MM.1S (cell line): ENCODE data around the gene GRB2.

ENCODE experiments used
- DNase-seq: peaks from one replicate; pipeline ENCODE4 v3.0.0-alpha.2; 2015
- H2AFZ ChIP-seq: fragments of 300-600 bp; sonication (generic); 2 replicates; pipeline ENCODE4 v1.6.0; 2016; ENCODE audit warnings: antibody characterized with exemption, low read length
- H3F3A ChIP-seq: fragments of 300-600 bp; sonication (generic); 2 replicates; pipeline ENCODE4 v1.6.1; 2016; ENCODE audit warnings: mild to moderate bottlenecking, antibody characterized with exemption, low read length, moderate library complexity, mixed read lengths; ENCODE audit not compliant: insufficient read depth
- H3K27ac ChIP-seq: fragments of 300-600 bp; sonication (generic); 2 replicates; pipeline ENCODE4 v1.5.1; 2016; ENCODE audit warnings: mild to moderate bottlenecking, low read length
- H3K27me3 ChIP-seq: fragments of 300-600 bp; sonication (generic); replicated peaks from 2 replicates; pipeline ENCODE4 v1.6.0; 2016; ENCODE audit warnings: low read length; ENCODE audit not compliant: insufficient read depth
- H3K36me3 ChIP-seq: fragments of 300-600 bp; sonication (generic); replicated peaks from 2 replicates; pipeline ENCODE4 v1.6.1; 2016; ENCODE audit warnings: mild to moderate bottlenecking, low read length, mixed read lengths; ENCODE audit not compliant: insufficient read depth
- H3K4me1 ChIP-seq: fragments of 300-600 bp; sonication (generic); 2 replicates; pipeline ENCODE4 v1.6.1; 2016; ENCODE audit warnings: low read length, mixed read lengths
- H3K4me2 ChIP-seq: fragments of 300-600 bp; sonication (generic); 2 replicates; pipeline ENCODE4 v1.6.0; 2016; ENCODE audit warnings: low read depth, low read length
- H3K4me3 ChIP-seq: fragments of 300-600 bp; sonication (generic); 2 replicates; pipeline ENCODE4 v1.5.1; 2016; ENCODE audit warnings: low read length, mixed read lengths
- H3K79me2 ChIP-seq: fragments of 300-600 bp; sonication (generic); 2 replicates; pipeline ENCODE4 v1.6.1; 2016; ENCODE audit warnings: mixed run types, low read length, mixed read lengths
- H3K9ac ChIP-seq: fragments of 300-600 bp; sonication (generic); 2 replicates; pipeline ENCODE4 v1.6.1; 2016; ENCODE audit warnings: low read length, mixed read lengths
- H3K9me2 ChIP-seq: fragments of 300-600 bp; sonication (generic); replicated peaks from 2 replicates; pipeline ENCODE4 v1.6.1; 2016; ENCODE audit warnings: mild to moderate bottlenecking, low read length, mixed read lengths; ENCODE audit not compliant: insufficient read depth
- H3K9me3 ChIP-seq: fragments of 300-600 bp; sonication (generic); replicated peaks from 2 replicates; pipeline ENCODE4 v1.6.1; 2016; ENCODE audit warnings: mild to moderate bottlenecking, low read length, mixed read lengths; ENCODE audit not compliant: insufficient read depth
- H4K20me1 ChIP-seq: fragments of 300-600 bp; sonication (generic); 2 replicates; pipeline ENCODE4 v1.6.1; 2016; ENCODE audit warnings: mild to moderate bottlenecking, low read length, moderate library complexity, mixed read lengths; ENCODE audit not compliant: insufficient read depth
- CTCF ChIP-seq: fragments of 300-600 bp; sonication (generic); IDR thresholded peaks from 2 replicates; pipeline ENCODE4 v1.5.1; 2016; ENCODE audit warnings: antibody characterized with exemption, low read length, mixed read lengths
- EZH2 ChIP-seq: fragments of 300-600 bp; sonication (generic); optimal IDR thresholded peaks from 2 replicates; pipeline ENCODE3; 2017; ENCODE audit warnings: low read depth, mild to moderate bottlenecking, antibody characterized with exemption, low read length, mixed read lengths
- EZH2phosphoT487 ChIP-seq: fragments of 300-600 bp; sonication (generic); IDR thresholded peaks from 2 replicates; pipeline ENCODE4 v1.6.1; 2018; ENCODE audit warnings: antibody characterized with exemption, low read length

The GRB2 gene

GRCh38 chr17:75308732-75309629 is 96.5 kb downstream of the GRB2 start:
- TF ChIP-seq CTCF (no peak), EZH2 (no peak), EZH2phosphoT487 (no peak)
- no peaks in the 10 kb centered on the region for H3K9me3 ChIP-seq
- H3K4me2 ChIP-seq = no peak overlapping the region
- H3K27me3 ChIP-seq = no peaks in the 10 kb centered on the region
- H3K9me2 ChIP-seq = no peaks in the 10 kb centered on the region
- H3K79me2 ChIP-seq = no peaks in the 10 kb centered on the region
- H3F3A ChIP-seq = no peaks in the 10 kb centered on the region
- no peak for DNase-seq
- H3K9ac ChIP-seq = no peak overlapping the region
- no peak overlapping the region for H3K4me3 ChIP-seq
- H3K4me1 ChIP-seq = no peaks in the 10 kb centered on the region
- no peaks in the 10 kb centered on the region for H3K36me3 ChIP-seq
- no peak overlapping the region for H2AFZ ChIP-seq
- no peak overlapping the region for H3K27ac ChIP-seq
- no peaks in the 10 kb centered on the region for H4K20me1 ChIP-seq

- Histone ChIP-seq H3K9me3 (no peaks in the 10 kb centered on the region), H3K9ac (no peak overlapping the region), H3K4me1 (no peaks in the 10 kb centered on the region), H3K4me2 (no peak overlapping the region), H3K27ac (no peak overlapping the region), H4K20me1 (no peaks in the 10 kb centered on the region), H3K9me2 (no peaks in the 10 kb centered on the region), H3K36me3 (no peaks in the 10 kb centered on the region), H2AFZ (no peak overlapping the region), H3F3A (no peaks in the 10 kb centered on the region), H3K4me3 (no peak overlapping the region), H3K27me3 (no peaks in the 10 kb centered on the region), H3K79me2 (no peaks in the 10 kb centered on the region)
- no peak for DNase-seq
- TF ChIP-seq EZH2 (no peak), CTCF (no peak), EZH2phosphoT487 (no peak)
Measured at GRCh38 chr17:75307957-75308731, 97.3 kb downstream of the GRB2 start.

DNA sequence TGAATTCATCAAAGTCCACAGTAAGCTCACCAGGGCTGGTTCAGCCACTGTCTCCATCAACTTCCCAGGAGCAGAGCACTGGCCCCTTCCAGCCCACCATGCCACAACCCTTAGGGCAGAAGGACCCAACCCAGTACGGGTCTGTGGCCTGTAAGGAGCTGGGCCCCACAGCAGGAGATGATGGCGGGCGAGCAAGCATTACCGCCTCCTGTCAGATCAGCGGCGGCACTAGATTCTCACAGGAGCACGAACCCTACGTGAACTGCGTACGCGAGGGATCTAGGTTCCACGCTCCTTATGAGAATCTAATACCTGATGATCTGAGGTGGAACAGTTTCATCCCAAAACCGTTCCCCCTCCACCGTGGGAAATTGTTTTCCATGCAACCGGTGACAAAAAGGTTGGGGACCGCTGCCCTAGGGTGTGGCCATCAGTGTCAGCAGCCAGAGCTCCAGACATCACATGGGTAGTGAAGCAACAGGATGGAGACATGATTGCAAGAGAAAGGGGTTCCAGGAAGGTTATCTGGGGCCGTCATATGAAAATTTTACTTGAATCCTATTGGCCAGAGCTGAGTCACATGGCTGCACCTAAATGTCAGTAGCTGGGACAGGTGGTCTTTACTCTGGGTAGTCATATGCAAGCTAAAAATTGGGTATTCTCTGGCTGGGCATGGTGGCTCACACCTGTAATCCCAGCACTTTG is 103.8 kb downstream of the GRB2 start:
- peaks cover 4% of the 10 kb centered on the region; the same call in 1 of the 2 replicates for H3K4me1 ChIP-seq
- H3K9me3 ChIP-seq = no peaks in the 10 kb centered on the region
- no peaks in the 10 kb centered on the region for H3K36me3 ChIP-seq
- H3K9me2 ChIP-seq = no peaks in the 10 kb centered on the region
- H3K79me2 ChIP-seq = no peaks in the 10 kb centered on the region
- no peak overlapping the region for H3K4me2 ChIP-seq
- H4K20me1 ChIP-seq = no peaks in the 10 kb centered on the region
- H2AFZ ChIP-seq = no peak overlapping the region
- H3K4me3 ChIP-seq = no peak overlapping the region
- no peak overlapping the region for H3K9ac ChIP-seq
- DNase-seq = no peak
- H3K27ac ChIP-seq = no peak overlapping the region
- H3F3A ChIP-seq = peaks cover 20% of the 10 kb centered on the region
- H3K27me3 ChIP-seq = no peaks in the 10 kb centered on the region
- TF ChIP-seq EZH2phosphoT487 (no peak), CTCF (no peak), EZH2 (no peak)
